ENCODE results near the gene IRAG1.

The IRAG1 gene, protein sequence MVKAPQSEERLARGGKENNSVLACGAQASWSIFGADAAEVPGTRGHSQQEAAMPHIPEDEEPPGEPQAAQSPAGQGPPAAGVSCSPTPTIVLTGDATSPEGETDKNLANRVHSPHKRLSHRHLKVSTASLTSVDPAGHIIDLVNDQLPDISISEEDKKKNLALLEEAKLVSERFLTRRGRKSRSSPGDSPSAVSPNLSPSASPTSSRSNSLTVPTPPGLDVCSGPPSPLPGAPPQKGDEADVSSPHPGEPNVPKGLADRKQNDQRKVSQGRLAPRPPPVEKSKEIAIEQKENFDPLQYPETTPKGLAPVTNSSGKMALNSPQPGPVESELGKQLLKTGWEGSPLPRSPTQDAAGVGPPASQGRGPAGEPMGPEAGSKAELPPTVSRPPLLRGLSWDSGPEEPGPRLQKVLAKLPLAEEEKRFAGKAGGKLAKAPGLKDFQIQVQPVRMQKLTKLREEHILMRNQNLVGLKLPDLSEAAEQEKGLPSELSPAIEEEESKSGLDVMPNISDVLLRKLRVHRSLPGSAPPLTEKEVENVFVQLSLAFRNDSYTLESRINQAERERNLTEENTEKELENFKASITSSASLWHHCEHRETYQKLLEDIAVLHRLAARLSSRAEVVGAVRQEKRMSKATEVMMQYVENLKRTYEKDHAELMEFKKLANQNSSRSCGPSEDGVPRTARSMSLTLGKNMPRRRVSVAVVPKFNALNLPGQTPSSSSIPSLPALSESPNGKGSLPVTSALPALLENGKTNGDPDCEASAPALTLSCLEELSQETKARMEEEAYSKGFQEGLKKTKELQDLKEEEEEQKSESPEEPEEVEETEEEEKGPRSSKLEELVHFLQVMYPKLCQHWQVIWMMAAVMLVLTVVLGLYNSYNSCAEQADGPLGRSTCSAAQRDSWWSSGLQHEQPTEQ

GRCh38 chr11:10693509-10694081 is at the start of gene IRAG1:
Gene IRAG1 (minus strand): TSS chr11:10693755. CDS start chr11:10693602, 153 bp downstream.
- peak; percentile 60 for DNase-seq (ENCODE audit: low spot score)

- no peak for DNase-seq (ENCODE audit: low spot score)
These were observed 49.1 kb upstream of the IRAG1 start for GRCh38 chr11:10742460-10743208.

GRCh38 chr11:10735481-10736475 is 42.2 kb upstream of the IRAG1 start:
- peak; percentile 93 for DNase-seq (ENCODE audit: low spot score)

GRCh38 chr11:10731064-10731680 is 37.6 kb upstream of the IRAG1 start:
- no peak for DNase-seq (ENCODE audit: low spot score)

GRCh38 chr11:10730151-10730550 is 36.6 kb upstream of the IRAG1 start:
- no peak for DNase-seq (ENCODE audit: low spot score)

DNA sequence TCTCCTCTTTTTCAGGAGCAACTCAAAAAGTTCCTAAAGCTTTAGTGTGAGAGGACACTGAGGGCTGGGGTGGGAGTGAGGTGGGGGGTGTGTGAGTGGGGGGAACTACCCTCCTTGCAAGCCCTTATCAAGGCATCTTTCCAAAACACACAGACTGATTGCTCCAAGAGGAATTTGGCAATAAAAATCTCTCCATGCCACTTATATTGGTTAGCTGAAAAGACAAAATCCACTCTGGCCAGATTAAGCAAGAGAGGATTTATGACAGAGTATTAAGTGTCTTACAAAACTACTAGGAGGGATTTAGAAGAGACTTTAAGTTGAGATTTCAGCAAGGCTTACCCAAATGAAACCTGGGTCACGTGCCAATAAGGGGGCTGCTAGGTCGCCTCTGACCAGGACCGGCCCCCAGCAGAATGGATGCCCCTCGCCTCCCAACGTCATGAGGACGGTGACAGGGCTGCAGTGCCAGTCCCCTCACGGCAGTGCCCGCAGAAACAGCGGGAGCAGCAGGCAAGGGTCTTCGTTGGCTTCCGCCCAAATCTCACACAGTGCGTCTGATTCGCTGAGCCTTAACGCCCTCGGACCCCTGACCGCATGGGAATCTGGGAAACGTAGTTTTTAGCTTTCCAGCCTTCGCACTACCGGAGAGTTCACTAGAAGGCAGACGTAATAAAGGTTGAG is 35.4 kb upstream of the IRAG1 start:
- no peak for DNase-seq (ENCODE audit: low spot score)

DNA sequence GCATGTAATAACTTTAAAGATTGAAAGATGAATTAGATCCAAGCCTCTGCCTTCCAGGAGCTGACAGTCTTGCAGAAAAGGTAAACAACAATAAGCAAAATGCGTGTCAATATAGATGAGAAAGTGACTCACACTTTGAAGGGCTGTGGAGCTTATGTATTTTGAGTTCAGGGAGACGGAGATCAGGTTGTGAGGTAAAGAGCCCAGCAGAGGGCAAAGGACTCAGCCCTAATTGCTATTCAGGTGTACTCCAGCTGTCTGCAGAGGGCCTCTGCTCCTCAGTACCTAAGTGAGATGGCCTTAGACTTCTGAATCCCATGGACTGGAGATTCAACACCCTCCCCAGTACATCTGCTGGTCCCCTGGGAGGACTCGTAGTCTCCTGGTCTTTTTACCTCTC is 34.6 kb upstream of the IRAG1 start:
- DNase-seq (ENCODE audit: low spot score) = no peak

DNA sequence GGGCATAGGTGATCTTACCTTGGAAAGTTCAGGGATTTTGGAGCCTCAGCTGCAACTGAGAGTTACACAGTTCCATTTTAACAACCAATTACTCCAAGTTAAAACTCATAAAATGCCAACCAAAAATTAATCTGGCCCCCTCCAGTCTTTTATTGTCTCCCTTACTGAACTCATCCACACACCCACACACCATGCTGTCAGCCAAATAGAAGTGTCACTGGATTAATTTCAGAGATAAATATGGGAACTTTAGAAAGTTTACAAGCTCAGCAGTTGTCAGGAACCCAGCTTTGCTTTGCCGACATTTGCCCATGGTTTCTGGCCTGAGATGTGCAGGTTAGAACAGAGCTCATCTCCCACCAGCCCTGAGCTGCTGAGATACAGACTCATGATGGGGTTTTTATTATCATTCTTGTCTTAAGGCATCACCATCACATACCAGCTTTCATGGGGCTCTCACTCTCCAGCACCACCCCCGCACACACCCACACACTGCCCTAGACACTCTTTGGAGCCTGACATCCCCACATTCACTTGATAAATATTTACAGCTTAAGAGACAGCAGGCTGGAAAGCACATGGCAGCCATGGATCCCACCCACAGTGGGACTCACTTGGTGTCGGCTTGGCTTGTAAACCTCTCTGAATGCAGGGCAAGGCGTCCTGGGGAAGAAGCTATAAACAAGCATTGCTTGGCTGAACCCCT is 33.7 kb upstream of the IRAG1 start:
- peak; percentile 71 for DNase-seq (ENCODE audit: low spot score)

GRCh38 chr11:10725907-10726253 is 32.3 kb upstream of the IRAG1 start:
- no peak for DNase-seq (ENCODE audit: low spot score)

DNA sequence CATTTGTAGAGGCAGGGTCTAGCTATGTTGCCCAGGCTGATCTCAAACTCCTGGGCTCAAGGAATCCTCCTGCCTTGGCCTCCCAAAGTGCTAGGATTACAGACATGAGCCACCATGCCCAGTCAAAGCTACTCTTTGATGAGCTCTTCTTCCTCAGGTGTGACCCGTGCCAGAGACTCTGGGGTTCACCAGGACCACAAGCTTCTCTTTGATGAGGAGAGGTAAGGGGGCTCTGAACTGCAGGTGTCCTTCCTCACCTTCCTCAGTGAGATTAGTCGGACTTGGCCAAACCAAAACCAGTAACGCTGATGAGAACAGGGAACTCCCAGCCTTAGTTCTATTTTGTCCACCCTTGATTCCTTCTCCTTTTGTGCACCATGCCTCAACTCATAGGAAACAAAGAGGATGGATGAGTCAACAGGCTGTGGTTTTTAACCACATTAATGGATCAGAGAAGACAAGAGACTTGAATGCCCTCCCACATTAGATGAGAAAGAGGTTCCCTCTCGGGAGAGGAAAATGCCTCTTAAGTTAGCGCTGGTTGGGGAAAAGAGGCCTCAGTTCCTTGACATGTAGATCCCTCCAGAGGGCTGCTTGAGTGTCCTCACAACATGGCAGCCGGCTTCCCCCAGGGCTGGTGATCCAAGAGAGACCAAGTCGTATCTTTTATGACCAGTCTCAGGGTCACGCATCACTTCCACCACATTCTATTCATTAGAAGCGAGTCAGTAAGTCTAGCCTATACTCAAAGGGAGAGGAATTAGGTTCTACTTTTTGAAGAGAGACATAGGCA is 31.8 kb upstream of the IRAG1 start:
- DNase-seq (ENCODE audit: low spot score) = peak; percentile 39

DNA sequence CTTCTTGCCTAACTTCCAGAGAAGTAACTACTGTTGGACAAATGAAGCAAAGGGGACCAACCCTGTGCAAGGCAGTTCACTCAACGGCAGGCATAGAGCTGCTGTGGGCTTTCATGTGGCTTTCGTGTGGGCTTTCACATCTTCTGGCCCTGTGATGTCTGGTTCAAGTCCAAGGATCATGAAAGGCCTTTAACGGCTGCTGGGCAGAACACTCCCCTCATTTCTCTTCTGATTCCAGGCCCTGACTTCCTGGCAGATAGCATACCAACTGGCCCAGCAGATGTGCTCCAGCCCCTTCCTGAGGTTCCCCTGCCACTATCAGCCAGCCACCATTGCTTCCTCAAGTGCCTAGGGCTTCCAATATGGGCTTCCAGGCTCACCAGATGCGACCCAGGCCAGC is 28.8 kb upstream of the IRAG1 start:
- no peak for DNase-seq (ENCODE audit: low spot score)

DNA sequence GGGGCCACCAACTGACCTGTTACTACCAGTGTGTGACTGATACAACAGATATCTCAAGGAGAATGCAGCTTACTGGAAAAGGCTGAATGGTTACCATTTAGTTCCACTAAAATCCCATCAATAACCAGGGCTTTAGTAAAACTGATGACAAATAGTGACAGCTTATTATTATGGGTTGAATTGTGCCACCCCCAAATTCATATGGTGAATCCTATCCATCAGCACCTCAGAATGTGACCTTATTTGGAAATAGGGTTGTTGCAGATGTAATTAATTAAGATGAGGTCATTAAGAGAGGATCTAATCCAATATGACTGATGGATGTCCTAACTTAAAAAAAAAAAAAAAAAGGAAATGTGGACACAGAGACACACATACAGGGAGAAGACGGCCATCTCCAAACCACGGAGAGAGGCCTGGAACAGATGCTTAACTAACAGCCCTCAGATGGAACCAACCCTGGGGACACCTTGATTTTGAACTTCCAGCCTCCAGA is 27.4 kb upstream of the IRAG1 start:
- DNase-seq (ENCODE audit: low spot score) = no peak

DNA sequence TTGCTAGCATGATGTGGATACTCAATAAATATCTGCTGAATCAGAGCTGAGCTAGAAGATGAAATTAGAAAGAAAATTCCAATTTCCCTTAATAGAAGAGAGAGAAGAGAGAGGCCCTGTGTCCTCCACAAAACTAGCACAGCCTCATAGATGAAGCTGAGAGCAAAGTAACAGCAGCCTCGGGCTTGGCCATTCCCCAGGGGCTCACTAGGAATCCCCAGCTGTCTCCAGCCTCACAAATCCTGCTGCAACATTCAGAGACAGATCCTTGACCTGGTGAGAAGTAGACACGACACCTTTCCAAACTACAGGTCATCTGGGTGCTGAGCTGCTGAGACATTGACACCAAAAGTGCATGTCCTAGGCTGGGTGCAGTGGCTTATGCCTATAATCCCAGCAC is 26.1 kb upstream of the IRAG1 start:
- DNase-seq (ENCODE audit: low spot score) = no peak

DNA sequence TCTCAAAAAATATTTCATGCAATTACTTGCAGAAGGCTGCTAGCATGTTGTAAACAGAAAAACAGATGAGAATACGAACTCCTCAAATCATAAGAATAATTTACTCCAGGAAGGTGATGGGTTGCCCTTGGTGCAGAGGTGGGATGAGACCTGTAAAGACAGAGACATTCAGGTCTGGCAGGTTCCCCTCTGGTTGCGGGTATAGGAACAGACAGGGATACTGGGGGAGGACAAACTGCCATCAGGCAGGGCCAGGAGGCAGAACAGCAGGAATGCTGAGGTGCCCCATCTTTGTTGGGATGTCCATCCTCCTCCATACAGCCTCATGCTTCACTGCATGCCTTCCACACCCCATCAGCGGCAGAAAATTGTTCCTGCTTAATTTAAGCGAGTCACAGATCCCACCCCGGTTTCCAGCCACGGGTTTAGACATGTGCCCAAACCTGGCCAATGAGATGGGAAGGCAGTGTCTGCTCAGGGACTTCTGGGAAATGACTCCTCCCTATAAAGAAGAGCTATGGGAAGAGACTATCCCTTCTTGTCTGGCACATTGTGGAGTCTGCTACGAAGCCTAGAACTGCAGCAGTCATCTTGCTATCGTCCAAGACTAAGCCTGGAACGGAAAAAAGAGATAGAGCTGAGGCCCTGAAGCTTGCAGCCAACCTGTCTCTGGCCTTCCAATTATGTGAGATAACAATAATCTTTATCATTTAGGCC is 23.1 kb upstream of the IRAG1 start:
- DNase-seq (ENCODE audit: low spot score) = no peak

GRCh38 chr11:10716122-10716521 is 22.6 kb upstream of the IRAG1 start:
- no peak for DNase-seq (ENCODE audit: low spot score)

DNA sequence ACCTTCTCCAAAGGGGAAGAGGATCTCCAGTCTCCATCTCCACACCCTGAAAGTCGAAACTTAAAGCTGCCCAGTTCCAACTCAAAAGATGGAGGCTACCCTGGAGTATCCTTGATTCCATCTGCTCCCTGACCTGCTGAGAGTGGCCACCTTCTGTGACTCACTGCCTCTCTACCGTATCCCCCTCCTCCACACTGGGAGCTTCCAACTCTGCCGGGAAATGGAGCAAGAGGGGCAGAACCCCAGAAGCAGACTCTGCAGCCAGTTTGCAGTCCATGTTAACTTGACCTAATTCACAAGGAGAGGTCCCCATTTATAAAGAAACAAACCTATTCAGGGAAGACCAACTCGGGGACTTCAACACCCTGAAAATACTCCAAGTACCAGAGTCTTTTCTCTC is 22.0 kb upstream of the IRAG1 start:
- no peak for DNase-seq (ENCODE audit: low spot score)

DNA sequence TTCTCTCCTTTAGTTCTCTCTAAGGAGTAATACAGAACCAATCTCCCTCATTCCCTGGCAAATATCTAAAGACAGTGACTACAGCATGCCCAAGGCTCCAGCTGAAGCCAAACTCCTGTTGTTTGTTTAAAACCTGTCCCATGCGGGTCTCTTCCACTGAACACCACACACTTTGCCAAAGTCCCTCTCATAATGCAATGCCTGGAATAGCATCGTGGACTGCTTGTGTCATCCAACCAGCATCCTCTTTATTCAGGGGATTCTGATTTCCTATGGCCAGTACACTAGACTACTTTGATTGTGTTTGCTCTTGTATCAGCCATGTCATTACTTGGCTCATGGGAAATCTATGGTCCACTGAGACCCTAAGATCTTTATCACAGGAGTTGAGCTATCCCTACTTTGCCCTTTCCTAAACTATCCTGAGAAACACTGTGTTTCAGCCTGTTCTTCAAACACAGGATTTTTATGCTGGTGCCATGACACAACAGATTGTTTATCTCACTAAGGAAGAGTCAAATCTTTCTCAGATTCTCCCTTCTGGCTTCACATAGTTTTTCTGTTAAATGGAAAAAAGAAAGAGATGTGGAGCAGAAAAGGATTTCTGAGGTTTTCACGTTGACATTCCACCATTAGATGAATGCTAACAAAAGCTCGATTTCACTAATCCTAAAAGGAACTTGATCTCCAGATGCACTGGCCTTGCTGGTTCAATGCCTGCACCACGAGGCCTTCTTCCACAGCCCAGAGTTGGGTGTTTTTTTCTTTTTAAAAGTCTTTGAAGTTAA is 15.9 kb upstream of the IRAG1 start:
- peak; percentile 53 for DNase-seq (ENCODE audit: low spot score)
